Measurements from ENCODE around the gene GAREM2.

DNA sequence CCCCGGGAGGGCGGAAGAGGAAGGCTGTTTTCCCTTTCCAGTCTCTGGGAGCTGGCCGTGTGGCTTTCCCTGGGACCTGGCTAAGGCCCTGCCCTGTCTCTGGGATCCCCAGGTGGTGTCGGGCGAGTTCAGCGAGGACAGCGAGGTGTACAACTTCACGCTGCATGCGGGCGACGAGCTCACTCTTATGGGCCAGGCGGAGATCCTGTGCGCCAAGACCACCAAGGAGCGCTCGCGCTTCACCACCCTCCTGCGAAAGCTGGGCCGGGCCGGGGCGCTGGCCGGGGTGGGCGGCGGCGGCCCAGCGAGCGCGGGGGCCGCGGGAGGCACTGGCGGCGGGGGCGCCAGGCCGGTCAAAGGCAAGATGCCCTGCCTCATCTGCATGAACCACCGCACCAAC, 11.2 kb downstream of the GAREM2 start:
- TF ChIP-seq, protein P1, sequence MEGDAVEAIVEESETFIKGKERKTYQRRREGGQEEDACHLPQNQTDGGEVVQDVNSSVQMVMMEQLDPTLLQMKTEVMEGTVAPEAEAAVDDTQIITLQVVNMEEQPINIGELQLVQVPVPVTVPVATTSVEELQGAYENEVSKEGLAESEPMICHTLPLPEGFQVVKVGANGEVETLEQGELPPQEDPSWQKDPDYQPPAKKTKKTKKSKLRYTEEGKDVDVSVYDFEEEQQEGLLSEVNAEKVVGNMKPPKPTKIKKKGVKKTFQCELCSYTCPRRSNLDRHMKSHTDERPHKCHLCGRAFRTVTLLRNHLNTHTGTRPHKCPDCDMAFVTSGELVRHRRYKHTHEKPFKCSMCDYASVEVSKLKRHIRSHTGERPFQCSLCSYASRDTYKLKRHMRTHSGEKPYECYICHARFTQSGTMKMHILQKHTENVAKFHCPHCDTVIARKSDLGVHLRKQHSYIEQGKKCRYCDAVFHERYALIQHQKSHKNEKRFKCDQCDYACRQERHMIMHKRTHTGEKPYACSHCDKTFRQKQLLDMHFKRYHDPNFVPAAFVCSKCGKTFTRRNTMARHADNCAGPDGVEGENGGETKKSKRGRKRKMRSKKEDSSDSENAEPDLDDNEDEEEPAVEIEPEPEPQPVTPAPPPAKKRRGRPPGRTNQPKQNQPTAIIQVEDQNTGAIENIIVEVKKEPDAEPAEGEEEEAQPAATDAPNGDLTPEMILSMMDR (IDR thresholded peaks at IDR 0.05) = no peak
- no peak for TF ChIP-seq POLR2A (IDR thresholded peaks at IDR 0.05)
